GM06990 (cell line): ENCODE data around the gene UXS1.
A peak's percentile ranks its signal among the peaks of the same experiment; 100 is the strongest.

Experiments used
- DNase-seq: peaks from one replicate; pipeline ENCODE4 v3.0.0-alpha.2; 2011; ENCODE audit not compliant: insufficient read length; ENCODE audit errors: extremely low read depth
- H3K27me3 ChIP-seq: replicated peaks from 2 replicates; pipeline ENCODE4 v1.6.0; 2011; ENCODE audit warnings: low read length; ENCODE audit not compliant: control insufficient read depth, insufficient read depth
- H3K36me3 ChIP-seq: 2 replicates; pipeline ENCODE4 v1.5.1; 2011; ENCODE audit warnings: low read length; ENCODE audit not compliant: control insufficient read depth, insufficient read depth
- H3K4me3 ChIP-seq: replicated peaks from 2 replicates; pipeline ENCODE4 v1.5.1; 2011; ENCODE audit warnings: low read depth, mild to moderate bottlenecking, control low read depth, low read length
- CTCF ChIP-seq: IDR thresholded peaks from 2 replicates; pipeline ENCODE4 v1.5.1; 2011; ENCODE audit warnings: low read length, control low read depth, mild to moderate bottlenecking, inconsistent platforms; ENCODE audit not compliant: insufficient read depth, poor library complexity, severe bottlenecking

UXS1 gene

GRCh38 chr2:106108791-106109190, 85.3 kb downstream of the UXS1 start:
- no peak for DNase-seq
- no peak for TF ChIP-seq CTCF
- peaks cover 9% of the 10 kb centered on the region for H3K36me3 ChIP-seq
- no peak overlapping the region for H3K4me3 ChIP-seq
- H3K27me3 ChIP-seq = no peaks in the 10 kb centered on the region

- no peaks in the 10 kb centered on the region for H3K27me3 ChIP-seq
- H3K36me3 ChIP-seq = peaks cover 9% of the 10 kb centered on the region
- DNase-seq = no peak
- no peak for TF ChIP-seq CTCF
- H3K4me3 ChIP-seq = no peak overlapping the region
These were observed 85.8 kb downstream of the UXS1 start for GRCh38 chr2:106108351-106108750.

DNA sequence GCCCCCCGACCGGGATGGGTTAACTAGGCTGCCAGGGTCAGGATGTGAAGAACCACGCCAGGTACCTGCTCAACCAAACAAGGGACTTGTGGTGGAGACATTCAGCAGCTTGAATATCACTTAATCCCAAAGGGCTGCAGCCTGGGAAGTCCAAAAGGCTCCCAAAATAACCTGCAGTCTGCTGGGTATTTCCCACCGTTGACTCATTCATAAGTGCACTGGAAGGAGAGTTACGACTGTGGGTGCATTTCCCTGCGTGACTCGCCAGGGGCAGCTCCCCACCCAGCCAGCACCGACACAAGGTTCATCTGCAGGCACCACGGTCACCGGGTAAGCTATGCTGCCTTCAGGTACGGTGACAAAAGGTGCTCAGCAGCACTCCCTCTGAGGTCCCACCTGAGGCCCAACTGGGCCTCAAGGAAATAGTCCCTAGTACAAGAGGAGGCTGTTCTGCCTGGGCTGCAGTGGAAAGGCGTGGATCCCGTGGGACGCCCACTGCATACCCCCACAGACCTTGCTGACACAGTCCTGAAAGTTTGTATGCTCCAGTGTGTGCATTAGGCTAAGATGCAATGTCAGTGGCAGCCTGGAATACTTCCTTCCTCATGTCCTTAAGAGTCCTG, 86.5 kb downstream of the UXS1 start:
- Histone ChIP-seq H3K4me3 (no peak overlapping the region), H3K27me3 (no peaks in the 10 kb centered on the region), H3K36me3 (peaks cover 9% of the 10 kb centered on the region)
- TF ChIP-seq CTCF = peak; percentile 32
- peak; percentile 52 for DNase-seq

GRCh38 chr2:106106622-106107508, 87.2 kb downstream of the UXS1 start:
- no peak for TF ChIP-seq CTCF
- DNase-seq = no peak
- Histone ChIP-seq H3K27me3 (no peaks in the 10 kb centered on the region), H3K36me3 (peaks cover 5% of the 10 kb centered on the region), H3K4me3 (no peak overlapping the region)

DNA sequence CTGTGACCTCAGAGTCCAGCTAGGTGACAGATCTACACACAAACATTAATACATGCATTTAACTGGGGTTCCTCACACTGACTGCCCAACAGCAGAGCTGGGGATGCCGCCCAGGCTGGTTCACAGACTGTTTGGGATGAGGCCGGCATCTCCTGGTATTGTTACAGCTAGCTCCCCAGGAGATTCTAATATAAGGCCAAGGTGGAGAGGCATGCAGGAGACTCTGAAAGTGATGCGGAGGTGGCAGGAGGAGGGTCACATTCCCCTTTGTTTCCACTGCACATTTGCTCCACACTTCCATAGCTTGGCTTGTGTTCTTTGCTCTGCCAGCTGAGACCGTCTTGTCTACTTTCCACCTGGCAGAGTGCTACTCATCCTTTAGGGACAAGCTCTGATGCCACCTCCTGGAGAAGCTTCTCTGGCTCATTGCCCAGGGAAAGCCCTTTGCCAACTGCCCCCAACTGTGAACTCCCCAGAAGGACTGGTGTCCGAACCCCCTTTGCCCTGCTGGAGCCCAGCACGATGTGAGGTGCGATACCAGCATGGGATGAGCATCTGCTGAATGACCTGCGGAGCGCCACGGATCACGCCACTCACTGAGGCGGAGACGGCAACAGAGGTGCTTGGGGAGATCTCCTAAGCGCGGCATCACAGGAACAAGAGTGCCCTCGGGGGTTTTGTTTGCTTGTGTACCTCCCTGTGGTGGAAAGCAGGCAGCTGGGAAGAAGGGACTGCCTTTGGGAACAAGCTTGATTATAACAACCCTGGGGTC, 88.8 kb downstream of the UXS1 start:
- TF ChIP-seq CTCF = no peak
- 0 out of 2 replicates have a peak, but pooled peaks cover 1% of the 10 kb centered on the region for H3K36me3 ChIP-seq
- no peaks in the 10 kb centered on the region for H3K27me3 ChIP-seq
- DNase-seq = no peak
- H3K4me3 ChIP-seq = no peak overlapping the region
